CD4-positive, alpha-beta T cell treated with Interleukin-17A for 1 hour (primary cell): Measurements from ENCODE around the gene AFF3.

Experiments used
- DNase-seq: peaks from one replicate; pipeline ENCODE4 v3.0.0-alpha.2; 2020

The AFF3 gene

DNA sequence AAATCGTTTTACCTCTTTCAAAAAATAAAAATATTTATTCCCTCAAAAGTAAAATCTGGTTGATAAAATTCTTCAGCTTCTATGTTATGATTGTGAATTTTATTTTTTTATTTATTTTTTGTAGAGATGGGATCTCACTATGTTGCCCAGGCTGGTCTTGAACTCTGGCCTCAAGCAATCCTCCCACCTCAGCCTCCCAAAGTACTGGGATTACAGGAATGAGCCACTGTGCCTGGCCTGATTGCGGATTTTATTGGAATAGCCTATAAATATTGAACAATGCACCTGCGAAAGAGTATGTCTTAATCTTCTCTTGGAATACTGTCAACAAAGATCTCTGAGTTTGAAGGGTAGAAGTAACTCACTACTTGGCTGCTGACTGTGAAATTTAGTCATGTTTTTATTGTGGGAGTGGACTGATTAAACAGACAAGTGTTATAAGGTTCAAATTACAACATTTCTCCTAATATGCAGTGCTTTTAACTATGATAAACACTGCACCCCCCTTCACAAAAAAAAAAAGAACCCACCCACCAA lies 138.0 kb downstream of the AFF3 start:
- no peak for DNase-seq

DNA sequence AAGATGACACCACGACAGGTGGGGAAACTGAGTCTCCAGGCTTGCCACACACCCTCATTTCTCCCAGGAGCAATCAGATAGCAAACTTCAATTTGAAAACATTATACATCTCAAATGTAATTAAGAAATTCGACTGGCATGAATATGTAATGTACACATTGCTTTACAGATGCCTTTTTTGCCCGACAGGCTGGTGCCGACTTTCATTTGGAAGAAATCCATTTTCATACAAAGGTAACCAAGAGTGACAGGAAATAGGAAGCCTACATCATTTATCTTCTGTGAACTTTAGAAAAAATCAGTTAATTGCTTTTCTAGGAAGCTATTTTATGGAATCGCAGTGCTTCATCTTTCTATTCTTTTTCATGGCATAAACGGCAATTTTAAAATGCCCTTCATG lies 140.3 kb downstream of the AFF3 start:
- no peak for DNase-seq

DNA sequence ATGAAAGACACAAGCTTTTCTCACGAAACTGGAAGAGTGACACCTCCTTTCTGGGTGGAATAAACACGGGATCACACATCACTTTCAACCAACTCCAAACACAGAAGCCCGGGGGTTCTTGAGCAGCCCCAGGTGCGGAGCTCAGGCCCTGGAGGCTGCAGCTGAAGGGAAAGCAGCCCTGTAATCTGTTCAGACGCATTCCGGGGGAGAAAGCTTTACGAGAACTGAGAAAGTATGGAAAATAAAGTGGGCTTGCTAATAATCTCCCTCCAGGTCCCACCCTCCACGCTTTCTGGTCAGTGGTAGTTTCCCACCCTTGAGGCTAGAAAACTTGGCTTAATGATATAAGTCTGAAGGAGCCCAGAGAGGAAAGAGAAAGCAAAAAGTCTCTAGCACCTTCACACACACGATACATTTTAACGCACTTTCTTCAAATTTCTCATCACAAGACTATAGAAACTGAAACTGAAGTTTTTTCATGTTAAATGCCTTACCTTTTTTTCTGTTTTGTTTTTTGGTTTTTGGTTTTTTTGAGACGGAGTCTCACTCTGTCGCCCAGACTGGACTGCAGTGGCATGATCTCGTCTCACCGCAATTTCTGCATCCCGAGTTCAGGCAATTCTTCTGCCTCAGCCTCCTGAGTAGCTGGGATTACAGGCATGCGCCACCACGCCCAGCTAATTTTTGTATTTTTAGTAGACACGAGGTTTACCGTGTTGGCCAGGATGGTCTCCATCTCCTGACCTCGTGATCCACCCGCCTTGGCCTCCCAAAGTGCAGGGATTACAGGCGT lies 141.3 kb downstream of the AFF3 start:
- peak; percentile 2 for DNase-seq

DNA sequence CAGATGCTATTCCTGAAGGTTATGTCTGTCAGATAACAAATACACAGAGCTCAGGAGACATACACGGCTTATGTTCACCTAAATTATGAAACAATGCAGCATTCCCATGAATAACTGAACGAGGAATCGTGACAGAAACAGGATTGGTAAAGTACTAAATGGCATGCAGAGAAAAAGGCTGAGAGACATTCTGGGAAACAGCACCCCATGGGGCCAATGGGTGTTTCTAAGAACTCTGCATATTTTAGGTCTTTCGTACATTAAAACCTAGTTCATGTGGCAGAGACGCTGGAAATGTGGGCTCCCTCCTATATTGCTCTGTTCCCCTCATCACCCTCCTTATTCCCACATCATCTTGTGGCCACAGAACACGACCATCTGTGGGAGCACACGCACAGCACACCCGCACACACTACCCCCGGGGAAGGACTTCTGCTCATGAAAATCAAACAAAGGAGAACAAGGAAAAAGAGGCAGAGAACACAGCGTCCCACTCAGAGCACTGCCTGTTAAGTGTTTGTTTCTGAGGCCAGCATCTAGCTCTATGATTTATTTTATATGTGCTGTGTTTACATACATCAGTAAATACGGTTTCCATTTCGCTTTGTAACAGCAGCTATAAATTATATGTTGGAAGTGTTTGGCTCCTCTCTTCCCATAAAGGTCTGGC lies 143.6 kb downstream of the AFF3 start:
- DNase-seq: no peak

DNA sequence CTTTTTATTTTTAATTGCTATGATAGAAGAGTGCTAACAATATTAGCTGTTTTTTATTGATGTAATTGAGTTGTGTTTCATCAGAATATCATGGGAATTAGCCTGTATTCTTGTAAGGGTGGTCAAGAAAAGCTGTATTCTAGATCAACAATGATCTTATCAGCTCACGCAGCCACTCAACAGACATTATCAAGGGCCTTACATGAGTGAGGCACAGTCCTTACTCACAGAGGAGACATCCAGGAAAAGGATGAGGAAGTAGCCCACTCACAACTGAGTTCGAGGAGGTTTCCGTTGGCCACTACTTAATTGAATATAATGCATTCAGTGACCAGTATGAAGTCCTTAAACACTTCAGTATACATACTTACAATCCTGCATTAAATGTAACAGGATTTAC lies 152.5 kb downstream of the AFF3 start:
- no peak for DNase-seq

DNA sequence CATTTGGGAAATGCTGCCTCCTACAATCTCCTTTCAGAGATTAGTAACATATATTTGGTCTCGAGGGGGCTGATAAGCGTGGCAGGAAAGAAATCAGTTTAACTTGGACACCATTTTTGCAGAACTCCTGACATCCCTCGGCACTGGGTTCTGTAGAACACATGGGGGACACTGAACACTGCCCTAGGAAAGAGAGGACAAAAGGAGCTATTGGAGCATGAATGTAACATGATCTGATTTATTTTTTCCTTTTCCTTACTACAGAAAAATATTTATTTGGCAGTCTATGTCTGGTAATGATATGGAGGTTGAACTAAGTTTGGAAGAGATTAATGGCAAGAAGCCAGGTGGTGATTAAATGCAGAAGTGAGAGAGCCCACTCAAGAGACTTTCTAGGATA lies 153.8 kb downstream of the AFF3 start:
- no peak for DNase-seq

DNA sequence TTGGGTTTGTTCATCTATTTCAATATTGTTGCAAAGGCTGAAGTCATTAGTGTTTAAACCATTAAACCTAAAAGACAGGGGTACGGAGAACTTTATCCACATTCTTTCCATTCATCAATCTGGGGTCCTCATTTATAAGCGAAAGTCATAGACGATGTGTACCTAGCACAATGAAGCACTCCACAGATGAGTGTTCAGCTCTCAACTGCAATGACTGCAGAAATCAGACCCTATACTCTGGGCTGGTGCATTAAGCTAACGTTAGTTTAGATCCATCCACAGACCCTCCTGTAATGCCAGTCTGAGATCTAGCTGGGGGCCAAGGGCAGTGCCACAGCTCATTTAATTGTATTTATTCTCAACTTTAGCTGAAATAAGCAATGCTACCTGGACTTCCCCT lies 155.2 kb downstream of the AFF3 start:
- no peak for DNase-seq

DNA sequence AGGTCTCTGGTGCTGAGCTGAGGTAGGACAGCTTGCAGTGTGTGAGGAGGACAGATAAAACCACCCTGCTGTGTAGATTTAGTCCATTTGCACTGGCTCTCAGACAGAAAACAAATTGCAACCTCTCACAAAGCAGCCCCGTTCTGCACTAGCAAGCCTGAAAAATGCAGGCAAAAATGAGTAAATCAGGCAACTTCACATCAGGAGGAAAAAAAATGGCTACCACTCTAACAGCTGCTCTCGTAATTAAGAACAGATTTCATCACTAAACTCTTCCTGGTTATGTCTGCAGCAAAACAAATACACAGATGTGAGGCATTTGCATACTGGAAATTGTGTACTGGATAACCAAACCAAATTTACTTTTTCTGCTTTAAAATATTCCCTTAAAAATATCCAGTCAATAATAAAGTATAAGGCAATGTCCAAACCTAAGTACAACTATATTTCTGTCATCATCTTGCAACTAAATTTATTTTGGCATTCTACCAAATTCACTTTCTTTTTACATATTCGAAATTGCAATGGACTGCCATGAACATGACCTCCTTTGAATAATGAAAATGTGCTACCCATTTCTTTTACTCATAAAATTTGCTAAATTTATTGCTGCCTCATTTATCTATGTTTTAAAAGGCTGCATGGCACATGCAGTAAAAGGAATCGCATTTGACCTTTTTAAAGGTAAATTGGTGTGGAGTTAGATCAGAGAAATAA lies 157.4 kb downstream of the AFF3 start:
- no peak for DNase-seq

DNA sequence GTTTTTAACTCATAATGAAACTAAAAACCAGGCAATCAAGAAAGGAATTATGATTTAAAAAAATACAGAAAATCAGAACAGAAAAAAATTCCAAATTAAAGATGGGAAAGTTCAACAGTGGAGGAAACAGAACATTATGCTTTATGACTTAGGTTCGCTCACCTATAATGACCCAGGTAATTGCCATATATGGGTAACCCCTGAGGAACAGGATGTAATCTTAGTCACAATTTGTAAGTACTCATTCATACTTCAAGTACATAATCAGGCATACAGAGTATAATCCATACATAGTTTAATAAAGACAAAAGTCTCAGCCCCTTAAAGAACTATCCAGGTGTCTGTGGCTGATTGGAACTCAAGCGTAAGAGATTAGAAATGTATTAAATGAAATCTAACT lies 159.6 kb downstream of the AFF3 start:
- no peak for DNase-seq

DNA sequence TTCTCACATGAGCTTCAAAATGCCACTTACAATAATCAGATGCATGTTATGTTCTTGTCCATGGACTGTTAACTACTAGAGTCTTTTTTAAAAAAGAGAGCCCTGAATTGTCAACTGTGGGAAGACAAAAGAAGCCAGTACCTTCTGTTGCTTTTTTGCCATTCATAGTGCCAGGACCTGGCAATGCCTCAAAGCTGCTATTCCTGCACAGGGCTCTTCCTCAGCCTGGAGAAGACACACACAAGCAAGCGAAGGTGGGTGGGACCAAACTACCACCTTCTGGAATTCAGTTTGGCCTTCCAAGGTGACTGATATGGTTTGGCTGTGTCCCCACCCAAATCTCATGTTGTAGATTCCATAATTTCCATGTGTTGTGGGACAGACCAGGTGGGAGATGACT lies 160.6 kb downstream of the AFF3 start:
- DNase-seq: no peak

DNA sequence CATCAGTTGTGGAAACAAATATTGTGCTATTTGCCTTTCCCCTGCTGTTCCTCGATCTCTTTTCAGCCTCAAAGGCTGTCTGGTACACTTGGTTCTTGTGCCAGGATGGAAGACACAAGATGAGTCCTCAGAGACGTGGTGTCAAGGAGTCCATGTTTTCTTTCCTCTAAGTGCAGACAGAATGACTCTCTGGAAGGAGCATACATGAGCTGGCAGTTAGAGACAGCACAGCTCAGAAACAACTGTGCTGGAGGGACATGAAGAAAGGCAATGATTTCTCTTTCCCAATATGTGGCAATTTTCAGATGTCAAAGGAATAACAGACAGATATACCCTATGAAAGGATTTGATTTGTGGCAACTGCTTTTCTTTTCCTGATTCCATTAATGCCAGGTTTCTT lies 162.2 kb downstream of the AFF3 start:
- no peak for DNase-seq

DNA sequence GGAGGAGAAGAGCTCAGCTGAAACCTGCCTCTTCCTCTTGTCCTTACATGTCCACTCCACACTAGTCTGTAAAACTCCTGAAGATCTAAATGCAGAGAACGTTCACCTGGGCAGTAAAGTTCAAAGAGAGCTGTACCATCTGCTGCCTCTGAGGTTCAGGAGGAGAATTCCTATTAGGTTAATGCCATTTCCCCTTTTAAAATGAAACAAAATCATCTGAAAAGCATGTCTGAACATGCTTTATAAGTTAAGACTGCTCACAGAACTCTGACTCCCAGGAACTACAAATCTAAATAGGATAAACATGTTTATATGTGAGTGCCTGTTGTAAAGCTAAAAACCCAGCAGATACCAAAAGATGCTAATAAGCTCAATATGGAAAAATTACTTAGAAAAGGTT lies 164.4 kb downstream of the AFF3 start:
- no peak for DNase-seq

DNA sequence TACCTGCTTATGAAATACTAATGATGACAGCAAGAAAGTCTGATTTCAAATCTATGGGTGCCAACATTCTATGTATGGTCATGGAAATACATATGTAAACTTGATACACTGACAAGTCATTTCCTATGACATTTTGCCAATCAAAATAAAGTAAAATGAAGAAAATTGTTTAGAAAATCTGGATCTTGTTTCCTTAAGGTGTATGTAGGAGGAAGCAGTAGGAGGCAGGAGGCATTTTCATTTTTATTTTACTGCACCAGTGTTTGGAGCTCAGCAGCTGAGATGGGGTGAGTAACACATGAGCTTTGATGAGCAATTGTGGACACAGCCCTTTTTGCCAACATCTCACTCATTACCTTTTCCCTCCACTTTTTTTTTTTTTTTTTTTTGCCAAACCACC lies 167.0 kb downstream of the AFF3 start:
- DNase-seq: no peak

DNA sequence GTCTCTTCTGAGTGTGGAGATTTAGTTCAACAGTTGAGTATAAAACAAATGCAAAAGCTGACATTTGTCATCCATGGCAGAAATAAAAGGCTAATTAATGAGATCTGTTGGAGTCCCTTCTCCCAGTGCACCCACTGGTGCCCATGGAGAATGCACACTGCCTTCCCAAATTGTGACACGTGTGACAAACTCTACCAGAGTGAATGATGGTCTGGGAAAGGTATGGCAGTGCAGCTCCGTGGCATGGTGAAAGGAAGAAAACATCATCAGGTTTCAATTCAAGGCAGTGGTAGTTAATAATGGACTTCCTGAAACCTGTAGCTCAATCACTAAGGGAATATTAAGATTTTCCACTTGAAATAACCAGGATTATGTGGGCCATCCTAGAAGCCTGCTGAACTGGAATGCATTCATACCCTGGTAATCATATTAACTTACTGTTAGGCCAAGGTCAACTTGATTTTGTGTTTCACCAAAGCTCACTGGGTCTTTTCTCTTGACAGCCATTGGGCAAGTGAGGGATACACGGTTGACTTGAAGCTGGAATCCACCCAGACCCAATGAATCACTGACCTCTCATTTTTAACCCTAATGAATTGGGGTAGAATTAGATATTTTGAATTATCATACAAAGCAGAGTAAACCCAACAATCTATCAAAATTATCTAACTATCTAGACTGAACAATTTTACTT lies 167.6 kb downstream of the AFF3 start:
- DNase-seq: no peak

DNA sequence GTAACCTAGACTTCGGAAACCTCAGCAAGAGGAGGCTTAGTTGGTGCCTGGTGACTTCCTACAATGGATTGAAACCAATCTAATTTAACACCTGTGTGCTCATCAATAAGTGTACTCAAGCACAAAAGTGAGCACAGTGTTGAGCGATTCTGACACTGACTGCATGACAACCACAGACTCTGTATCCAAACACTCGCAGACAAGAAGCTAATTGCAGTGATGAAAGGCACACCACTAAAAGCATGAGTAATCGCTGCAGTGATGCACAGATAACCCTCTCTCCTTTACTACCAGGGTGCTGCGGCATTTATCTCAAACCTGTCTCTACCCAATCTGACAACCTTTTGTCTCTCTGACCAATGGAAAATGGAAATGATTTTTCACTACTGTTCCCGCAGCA lies 168.1 kb downstream of the AFF3 start:
- DNase-seq: no peak

DNA sequence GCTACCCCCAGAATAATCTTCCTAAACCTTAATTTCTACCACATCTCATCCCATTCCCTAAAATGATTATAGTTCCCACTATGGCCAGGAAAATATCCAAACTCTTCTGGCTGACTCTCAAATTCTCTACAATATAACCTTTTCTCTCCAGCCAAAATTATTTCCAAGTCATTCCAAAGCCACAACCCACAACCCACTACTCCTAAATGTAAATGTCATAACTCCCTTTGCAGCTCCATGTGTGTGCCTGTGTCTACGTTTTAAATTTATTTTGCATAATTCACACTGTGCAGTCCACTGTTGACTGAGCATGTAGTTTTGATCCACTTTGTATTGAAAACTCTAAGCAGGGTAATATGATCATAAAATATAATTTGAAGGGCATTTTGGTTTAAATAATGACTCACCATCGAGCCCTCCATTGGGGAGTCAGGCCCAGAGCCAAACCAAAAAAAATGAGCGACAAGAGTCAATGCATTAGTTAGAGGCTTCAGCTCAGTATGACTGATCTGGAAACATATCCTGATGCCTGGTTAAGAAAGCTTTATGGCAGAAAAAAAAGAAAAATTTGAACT lies 171.0 kb downstream of the AFF3 start:
- no peak for DNase-seq

DNA sequence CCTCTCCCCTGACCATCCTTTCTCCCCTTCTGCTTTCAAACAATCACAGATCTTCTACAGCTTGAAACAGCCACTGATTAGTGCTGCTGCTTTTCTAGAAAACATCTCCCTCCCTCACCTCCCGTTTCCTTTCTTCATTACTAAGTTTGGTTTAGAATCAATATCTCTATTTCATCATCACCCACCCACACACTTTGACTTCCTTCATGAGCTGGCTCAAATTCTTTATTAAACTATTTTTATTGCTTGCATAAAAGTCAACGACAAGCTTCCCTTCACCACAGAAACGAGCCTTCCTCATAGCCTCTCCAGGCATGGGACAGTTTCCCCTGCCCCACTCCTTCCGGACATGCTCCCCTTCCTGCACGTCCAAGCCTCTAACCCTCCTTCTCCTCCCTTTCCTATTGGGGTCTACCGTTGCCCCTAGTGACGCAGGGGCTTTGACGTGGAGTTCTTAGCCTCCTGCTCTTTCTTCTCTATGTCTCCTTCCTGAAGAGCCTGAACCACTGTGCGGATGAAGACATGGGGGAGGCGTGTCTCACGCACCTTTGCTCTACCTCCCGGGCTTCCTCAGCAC lies 172.0 kb downstream of the AFF3 start:
- no peak for DNase-seq

DNA sequence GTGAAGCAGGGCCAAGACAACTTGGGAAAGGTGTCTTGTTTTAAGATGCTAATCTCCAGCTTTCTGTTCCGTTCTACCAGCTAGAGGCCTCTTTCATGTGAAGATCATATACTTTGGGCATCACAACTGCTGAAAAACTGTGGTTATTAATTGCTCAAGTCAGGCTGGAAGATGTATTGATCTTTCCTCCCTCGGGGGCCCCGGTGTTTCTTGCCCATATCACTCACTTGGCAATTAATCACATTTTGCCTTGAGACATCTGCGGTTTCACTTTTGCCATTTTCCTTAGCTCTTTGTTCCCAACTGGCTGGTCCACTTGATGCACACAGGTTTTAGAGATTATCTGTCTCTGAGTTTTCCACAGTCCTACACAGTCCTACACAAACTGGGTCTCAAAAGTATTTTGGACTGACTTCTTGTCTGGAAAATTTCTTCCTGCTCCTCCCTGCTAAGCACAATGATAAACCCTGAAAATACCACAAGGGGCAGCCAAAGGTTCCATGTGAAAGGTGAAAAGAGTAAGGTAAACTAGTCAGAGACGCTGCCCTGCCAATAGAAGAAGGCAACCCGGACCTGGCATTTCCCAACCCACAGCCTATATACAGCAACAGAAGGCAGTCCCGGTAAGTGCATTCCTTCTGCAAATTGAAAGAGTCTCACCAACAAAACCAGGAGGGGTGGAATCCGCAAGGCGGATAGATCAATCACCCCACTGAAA lies 181.0 kb downstream of the AFF3 start:
- DNase-seq: no peak

DNA sequence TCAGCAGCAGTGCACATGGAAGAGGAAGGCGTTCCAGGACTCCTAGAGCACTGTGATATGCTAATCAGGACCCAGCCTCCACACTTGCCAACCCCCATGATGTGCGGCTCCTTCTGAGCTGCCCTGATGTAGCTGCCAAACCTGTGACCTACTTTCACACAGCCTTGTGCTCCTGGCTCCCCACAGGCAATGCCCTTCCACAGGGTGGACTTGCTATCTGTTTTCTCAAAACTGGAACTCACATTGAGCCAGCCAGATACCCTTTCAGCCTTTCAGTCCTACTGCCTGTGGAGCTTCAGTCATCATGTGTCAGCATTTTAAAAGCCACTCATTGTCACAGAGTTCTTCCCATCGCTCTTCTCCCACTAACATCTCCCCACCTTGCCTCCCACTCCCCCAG lies 181.6 kb downstream of the AFF3 start:
- no peak for DNase-seq

DNA sequence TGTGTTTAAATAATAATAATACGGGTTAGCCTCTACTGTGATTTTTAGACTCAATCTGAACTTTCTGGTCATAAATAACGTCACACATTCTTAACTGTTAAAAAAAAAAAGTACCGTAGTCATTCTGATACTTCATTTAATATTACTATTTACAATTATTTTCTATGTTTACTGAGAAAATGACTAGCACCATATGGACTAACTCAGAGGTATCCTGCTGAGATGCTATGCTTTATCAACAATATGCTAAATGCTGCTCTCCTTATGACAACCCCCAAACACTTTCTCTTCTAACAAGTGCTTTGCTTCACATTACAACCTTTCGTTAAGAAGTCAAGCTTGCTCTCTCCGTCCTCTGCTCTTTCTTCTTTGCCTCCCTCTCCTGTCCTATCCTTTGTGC lies 182.1 kb downstream of the AFF3 start:
- DNase-seq: no peak

DNA sequence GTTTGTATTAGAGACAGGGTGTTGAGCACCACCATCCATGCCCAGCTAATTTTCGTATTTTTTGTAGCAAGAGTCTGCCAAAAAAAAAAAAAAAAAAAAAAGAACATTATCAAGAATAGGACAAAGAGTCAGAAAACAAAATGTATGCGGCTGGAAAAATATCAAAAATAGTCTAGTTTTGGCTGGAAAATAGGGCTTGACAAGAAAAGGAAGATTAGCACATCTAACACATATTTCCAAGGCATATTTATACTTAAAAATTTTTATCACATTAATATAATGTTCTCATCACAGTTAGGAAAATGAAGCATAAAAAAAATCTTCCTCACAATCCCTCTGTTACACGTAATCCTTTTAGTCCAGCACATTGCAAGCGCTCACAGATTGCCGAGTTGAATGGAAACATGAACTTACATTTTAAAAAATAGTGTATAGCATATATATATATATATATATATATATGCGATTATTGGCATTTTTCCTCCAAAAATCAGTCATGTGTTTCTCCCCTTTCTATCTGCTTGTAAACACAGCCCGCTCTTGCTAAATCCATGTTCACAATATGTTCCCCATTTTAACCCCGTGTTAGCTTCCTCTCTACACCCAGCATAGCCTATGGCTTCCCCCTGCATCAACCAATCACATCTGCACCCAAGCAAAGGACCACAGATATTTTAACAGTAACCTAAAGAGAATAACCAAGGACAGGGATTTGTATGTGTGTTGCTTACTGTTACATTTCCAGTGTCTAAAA lies 183.0 kb downstream of the AFF3 start:
- DNase-seq: no peak
